Lower leg skin (tissue), 3 donors: ENCODE measurements around the gene CAMKK1.

Experiments used
- CTCF ChIP-seq, 3 donors: fragments of 450-650 bp; IDR thresholded peaks; one replicate each; pipeline ENCODE4 v1.5.1; 2016; ENCODE audit warnings: antibody characterized with exemption in 3 of 3, mild to moderate bottlenecking in 3 of 3, moderate library complexity in 2 of 3
- POLR2A ChIP-seq, 2 donors: fragments of 450-650 bp; IDR thresholded peaks; one replicate each; pipeline ENCODE4 v1.6.1; 2016 to 2017; ENCODE audit warnings: antibody characterized with exemption in 2 of 2, mild to moderate bottlenecking in 1 of 2, moderate library complexity in 1 of 2

GRCh38 chr17:3924512-3925350 is 31.9 kb upstream of the CAMKK1 start:
- TF ChIP-seq CTCF (IDR thresholded peaks at IDR 0.05): no peak
- no peak for TF ChIP-seq POLR2A (IDR thresholded peaks at IDR 0.05)
